Panc1 (cell line): Measurements from ENCODE around the gene CAPN15. TPM values are rescaled to one million over a fixed set of nuclear protein-coding genes. Genes with fewer than 3 reads are reported as not detected.
A peak's percentile ranks its signal among the peaks of the same experiment; 100 is the strongest.

Source experiments
- ATAC-seq: fragments of 200-7000 bp; cut with Tn5 transposase; 2 replicates; pipeline ENCODE4 v1.9.1; 2020; ENCODE audit warnings: mild to moderate bottlenecking, moderate library complexity
- BruUV-seq: library from RNA; stranded (reverse); fragments of 400-500 nt; replicated peaks from 2 replicates; lab custom pipeline; 2021; lab: Mats Ljungman, UMichigan
- CTCF ChIA-PET: fragments of 300-600 bp; sonication (Branson Sonifier 250); formaldehyde crosslinking; loops from one replicate; lab custom pipeline; 2022; ENCODE audit warnings: antibody characterized with exemption; lab: Charles Lee
- POLR2A ChIA-PET: fragments of 300-600 bp; sonication (Branson Sonifier 250); formaldehyde crosslinking; loops from one replicate; lab custom pipeline; 2022; ENCODE audit warnings: antibody characterized with exemption; lab: Charles Lee
- DNase-seq: peaks from one replicate; pipeline ENCODE4 v3.0.0-alpha.2; 2010; ENCODE audit warnings: low read depth, low spot score
- H3K27ac ChIP-seq: 2 replicates; pipeline ENCODE4 v1.5.1; 2011; ENCODE audit warnings: mild to moderate bottlenecking, low read length, inconsistent platforms
- H3K27me3 ChIP-seq: fragments of 200-500 bp; sonication (Bioruptor generic); 2 replicates; pipeline ENCODE4 v1.6.0; 2014; ENCODE audit warnings: low read length, inconsistent platforms; ENCODE audit not compliant: control insufficient read depth, insufficient read depth
- H3K36me3 ChIP-seq: fragments of 200-500 bp; sonication (Bioruptor generic); 2 replicates; pipeline ENCODE4 v1.5.1; 2014; ENCODE audit warnings: inconsistent platforms, mild to moderate bottlenecking, low read length, moderate library complexity; ENCODE audit not compliant: control insufficient read depth, insufficient read depth
- H3K4me1 ChIP-seq: 2 replicates; pipeline ENCODE4 v1.5.1; 2011; ENCODE audit warnings: inconsistent platforms, mild to moderate bottlenecking, low read length, moderate library complexity; ENCODE audit not compliant: control insufficient read depth, insufficient read depth
- H3K4me3 ChIP-seq, 2 experiments: 2 replicates each; pipeline ENCODE4 v1.5.1; 2011 to 2012; ENCODE audit warnings: low read depth in 2 of 2, low read length in 2 of 2, mild to moderate bottlenecking in 2 of 2, inconsistent platforms in 1 of 2, moderate library complexity in 1 of 2
- H3K9me3 ChIP-seq: fragments of 200-500 bp; sonication (Bioruptor generic); 2 replicates; pipeline ENCODE4 v1.5.1; 2014; ENCODE audit warnings: low read depth, mild to moderate bottlenecking, inconsistent platforms, low read length, moderate library complexity; ENCODE audit not compliant: control insufficient read depth, insufficient read depth
- CTCF ChIP-seq: fragments of 450-650 bp; IDR thresholded peaks from 2 replicates; pipeline ENCODE4 v1.5.1; 2017; ENCODE audit warnings: mild to moderate bottlenecking
- POLR2AphosphoS5 ChIP-seq: IDR thresholded peaks from 2 replicates; pipeline ENCODE4 v1.6.1; 2012; ENCODE audit warnings: mild to moderate bottlenecking, low read depth, low read length, moderate library complexity
- REST ChIP-seq, 2 experiments: IDR thresholded peaks; 2 replicates each; pipeline ENCODE4 v1.6.1; 2011 to 2012; ENCODE audit warnings: low read depth in 2 of 2, control low read depth in 1 of 2, low read length in 1 of 2, mild to moderate bottlenecking in 1 of 2, moderate library complexity in 1 of 2; ENCODE audit not compliant: insufficient read depth in 1 of 2
- SIN3A ChIP-seq: IDR thresholded peaks from 2 replicates; pipeline ENCODE4 v1.6.1; 2012; ENCODE audit warnings: low read depth, mild to moderate bottlenecking, low read length, moderate library complexity, borderline replicate concordance; ENCODE audit not compliant: insufficient read depth
- TCF7L2 ChIP-seq: IDR thresholded peaks from 2 replicates; pipeline ENCODE4 v1.6.1; 2011; ENCODE audit warnings: mild to moderate bottlenecking, low read depth, low read length, inconsistent platforms
- in situ Hi-C: cut with HindIII; loops from 2 replicates; pipeline ENCODE4 v1.10.0; 2016; ENCODE audit warnings: low sequenced_read_pairs, low pct_unique_long_range_greater_than_20kb
- intact Hi-C: fragments of 100-400 bp; cut with micrococcal nuclease; formaldehyde crosslinking; loops from one replicate; pipeline ENCODE4 v1.10.0; 2022; ENCODE audit not compliant: unreplicated experiment
- total RNA-seq: library from RNA; stranded (reverse); gene quantifications from one replicate; pipeline ENCODE4 v1.2.1, GENCODE V29; 2021; ENCODE audit not compliant: unreplicated experiment

Gene CAPN15
- total RNA-seq, 1 experiment from 2014 or later, result 78.5 TPM

- intact Hi-C loops, result no loop called here
- CTCF ChIA-PET, result no interaction called here
- Histone ChIP-seq H3K36me3 (no peaks in the 10 kb centered on the region), H3K4me1 (peaks cover 27% of the 10 kb centered on the region), H3K27me3 (no peaks in the 10 kb centered on the region), H3K27ac (no peak overlapping the region), H3K4me3 (no peak overlapping the region), H3K9me3 (no peaks in the 10 kb centered on the region)
- in situ Hi-C loops, result no loop called here
- POLR2A ChIA-PET, result no interaction called here
- ATAC-seq, result peak; percentile 28
- BruUV-seq, result no TSS peak
- TF ChIP-seq REST (IDR thresholded peaks at IDR 0.05; ENCODE audit: insufficient read depth in 1 of 2, low read depth in 2 of 2, low read length in 1 of 2) (no peak), TCF7L2 (no peak), POLR2AphosphoS5 (no peak), SIN3A (no peak), CTCF (no peak)
- no peak for DNase-seq
Observed at GRCh38 chr16:554640-555365, 27.3 kb downstream of the CAPN15 start.

- DNase-seq (no peak), ATAC-seq (no peak)
- Histone ChIP-seq H3K4me1 (peaks cover 27% of the 10 kb centered on the region), H3K27me3 (no peaks in the 10 kb centered on the region), H3K9me3 (no peaks in the 10 kb centered on the region), H3K27ac (no peak overlapping the region), H3K36me3 (no peaks in the 10 kb centered on the region), H3K4me3 (no peak overlapping the region)
- CTCF ChIA-PET, result no interaction called here
- TF ChIP-seq SIN3A (no peak), POLR2AphosphoS5 (no peak), CTCF (peak; percentile 41)
- in situ Hi-C loops (no loop called here), intact Hi-C loops (no loop called here)
- no TSS peak for BruUV-seq
- POLR2A ChIA-PET, result no interaction called here
Observed at GRCh38 chr16:555528-556473, 28.3 kb downstream of the CAPN15 start.
